GM21576 (cell line): ENCODE results near the gene FAM222A.

Experiments used
- ATAC-seq: cut with Tn5 transposase; IDR thresholded peaks from one replicate; pipeline ENCODE4 v1.9.1; 2021; ENCODE audit warnings: mild to moderate bottlenecking, moderate library complexity; ENCODE audit not compliant: unreplicated experiment

The FAM222A gene

DNA sequence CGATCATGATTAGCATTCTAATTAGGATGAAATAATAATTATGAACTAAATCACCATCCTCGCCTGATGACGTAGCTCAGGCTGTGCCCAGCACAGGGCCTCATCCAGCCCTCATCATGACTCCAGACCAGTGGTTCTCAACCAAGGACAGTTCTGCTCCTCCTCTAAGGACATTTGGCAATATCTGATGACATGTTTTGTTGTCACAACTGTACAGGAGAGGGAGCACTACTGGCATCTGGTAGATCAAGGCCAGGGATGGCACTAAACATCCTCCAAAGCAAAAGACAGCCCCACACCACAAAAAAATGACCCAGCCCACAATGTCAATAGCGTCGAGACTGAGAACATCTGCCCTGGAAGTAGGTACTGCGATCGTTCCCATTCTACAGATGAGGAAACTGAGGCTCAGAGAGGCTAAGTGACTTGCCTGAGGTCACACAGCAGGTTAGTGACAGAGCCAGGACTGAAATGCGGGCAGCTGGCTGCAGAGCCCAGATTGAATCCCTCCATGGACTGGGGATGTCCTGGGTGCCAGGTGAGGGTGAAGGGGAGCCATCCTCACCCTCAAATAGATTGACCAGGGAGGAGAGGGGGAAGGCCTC, 104.1 kb downstream of the FAM222A start:
- ATAC-seq = no peak

- ATAC-seq = no peak
Measured at GRCh38 chr12:109818253-109818652, 104.6 kb downstream of the FAM222A start.

GRCh38 chr12:109818905-109819500, 105.4 kb downstream of the FAM222A start:
- ATAC-seq = no peak
